WTC11 (cell line): ENCODE measurements around the gene ANP32B.
"Not testable (repeated sequence)": the region's sequence is repeated elsewhere in the genome, so short reads cannot be mapped to it uniquely, and the experiment has no call there.

Experiments used
- CBFB ChIP-seq: sonication (generic); formaldehyde crosslinking; IDR thresholded peaks from 2 replicates; pipeline ENCODE4 v1.8.1; 2022; ENCODE audit warnings: mild to moderate bottlenecking, low read depth, missing genetic modification reagents
- CTCF ChIP-seq: fragments of 200-600 bp; IDR thresholded peaks from 2 replicates; pipeline ENCODE4 v1.8.0; 2022; ENCODE audit warnings: antibody characterized with exemption
- FOXP1 ChIP-seq: sonication (generic); formaldehyde crosslinking; IDR thresholded peaks from 2 replicates; pipeline ENCODE4 v1.8.0; 2022; ENCODE audit warnings: missing genetic modification reagents, mild to moderate bottlenecking, moderate library complexity, borderline replicate concordance
- SP1 ChIP-seq: sonication (generic); formaldehyde crosslinking; conservative IDR thresholded peaks from 2 replicates; pipeline ENCODE4 v1.8.1; 2022; ENCODE audit warnings: missing genetic modification reagents
- TCF7 ChIP-seq: sonication (generic); formaldehyde crosslinking; IDR thresholded peaks from 2 replicates; pipeline ENCODE4 v1.8.0; 2022; ENCODE audit warnings: mild to moderate bottlenecking, low read depth, missing genetic modification reagents, moderate library complexity
- TEAD4 ChIP-seq: sonication (generic); formaldehyde crosslinking; IDR thresholded peaks from 2 replicates; pipeline ENCODE4 v1.8.0; 2022; ENCODE audit warnings: mild to moderate bottlenecking, missing genetic modification reagents
- ZMAT4 ChIP-seq: fragments of 250-450 bp; sonication (Bioruptor Pico); IDR thresholded peaks from 2 replicates; pipeline ENCODE4 v1.9.0; 2021; ENCODE audit warnings: mild to moderate bottlenecking

GRCh38 chr9:98019869-98020268 lies 36.7 kb downstream of the ANP32B start:
- not testable (repeated sequence) for TF ChIP-seq TEAD4 (CRISPR knock-in tag); FOXP1 (CRISPR knock-in tag); ZMAT4 (CRISPR knock-in tag); CTCF; TCF7 (CRISPR knock-in tag); SP1 (CRISPR knock-in tag); CBFB
